ENCODE results near the gene IDH3B. TPM values are rescaled to one million over a fixed set of nuclear protein-coding genes. Genes with fewer than 3 reads are reported as not detected.

IDH3B gene
- total RNA-seq, 2 donors from 2014 or later = 89.9 to 91.7 TPM

- Histone ChIP-seq H3K36me3 (ENCODE audit: control insufficient read depth, insufficient read depth, low read length) (no peaks in the 10 kb centered on the region), H3K4me1 (ENCODE audit: control insufficient read depth, insufficient read depth, low read length) (peaks cover 3% of the 10 kb centered on the region), H3K27ac (ENCODE audit: low read depth, low read length) (no peak overlapping the region), H3K27me3 (ENCODE audit: control insufficient read depth, insufficient read depth, low read length, poor library complexity, severe bottlenecking) (peaks cover 30% of the 10 kb centered on the region), H3K9ac (ENCODE audit: extremely low read depth, low read length, poor library complexity, severe bottlenecking) (no peak overlapping the region), H3K9me3 (ENCODE audit: control insufficient read depth, low read length) (no peaks in the 10 kb centered on the region), H3K4me3 (ENCODE audit: low read length) (no peak overlapping the region)
- no peak for DNase-seq
- TF ChIP-seq CTCF (conservative IDR thresholded peaks at IDR 0.05) = no peak
- Mint-ChIP-seq H3K9me3 (no peaks in the 10 kb centered on the region), H3K27ac (no peak overlapping the region), H3K4me3 (no peak overlapping the region), H3K27me3 (ENCODE audit: insufficient read depth) (peaks cover 48% of the 10 kb centered on the region), H3K36me3 (ENCODE audit: low read depth) (no peaks in the 10 kb centered on the region), H3K4me1 (peaks cover 7% of the 10 kb centered on the region)
- WGBS, 2 experiments (ENCODE audit: insufficient coverage in 1 of 2, insufficient read length in 1 of 2) = 31 to 42% methylated on average over 1 of the region's 1 CpG
Observed at GRCh38 chr20:2633381-2633780, 30.6 kb downstream of the IDH3B start.

- H3K4me1 ChIP-seq (ENCODE audit: control insufficient read depth, insufficient read depth, low read length) = peaks cover 3% of the 10 kb centered on the region
- H3K36me3 Mint-ChIP-seq (ENCODE audit: low read depth) = no peaks in the 10 kb centered on the region
- H3K9me3 Mint-ChIP-seq = peaks cover 6% of the 10 kb centered on the region
- no peak overlapping the region for H3K27ac Mint-ChIP-seq
- H3K27me3 Mint-ChIP-seq (ENCODE audit: insufficient read depth) = peaks cover 50% of the 10 kb centered on the region
- 15 to 33% methylated on average over 1 of the region's 1 CpG for WGBS, 2 experiments (ENCODE audit: insufficient coverage in 1 of 2, insufficient read length in 1 of 2)
- H3K27me3 ChIP-seq (ENCODE audit: control insufficient read depth, insufficient read depth, low read length, poor library complexity, severe bottlenecking) = peaks cover 28% of the 10 kb centered on the region
- no peak for DNase-seq
- no peak overlapping the region for H3K4me3 ChIP-seq (ENCODE audit: low read length)
- H3K36me3 ChIP-seq (ENCODE audit: control insufficient read depth, insufficient read depth, low read length) = no peaks in the 10 kb centered on the region
- H3K27ac ChIP-seq (ENCODE audit: low read depth, low read length) = no peak overlapping the region
- peak; percentile 60 for TF ChIP-seq CTCF (conservative IDR thresholded peaks at IDR 0.05)
- peaks cover 5% of the 10 kb centered on the region for H3K9me3 ChIP-seq (ENCODE audit: control insufficient read depth, low read length)
- no peak overlapping the region for H3K9ac ChIP-seq (ENCODE audit: extremely low read depth, low read length, poor library complexity, severe bottlenecking)
- peaks cover 7% of the 10 kb centered on the region for H3K4me1 Mint-ChIP-seq
- H3K4me3 Mint-ChIP-seq = no peak overlapping the region
Observed at GRCh38 chr20:2631228-2631627, 32.8 kb downstream of the IDH3B start.

GRCh38 chr20:2626853-2627541, 37.0 kb downstream of the IDH3B start:
- Mint-ChIP-seq H3K4me1 (no peaks in the 10 kb centered on the region), H3K36me3 (ENCODE audit: low read depth) (no peaks in the 10 kb centered on the region), H3K27ac (no peak overlapping the region), H3K27me3 (ENCODE audit: insufficient read depth) (peaks cover 36% of the 10 kb centered on the region), H3K4me3 (no peak overlapping the region), H3K9me3 (peaks cover 7% of the 10 kb centered on the region)
- WGBS, 2 experiments (ENCODE audit: insufficient coverage in 1 of 2, insufficient read length in 1 of 2) = 78 to 79% methylated on average over 6 to 9 of the region's 9 CpGs
- Histone ChIP-seq H3K27ac (ENCODE audit: low read depth, low read length) (no peak overlapping the region), H3K4me3 (ENCODE audit: low read length) (no peak overlapping the region), H3K9me3 (ENCODE audit: control insufficient read depth, low read length) (peaks cover 6% of the 10 kb centered on the region), H3K36me3 (ENCODE audit: control insufficient read depth, insufficient read depth, low read length) (no peaks in the 10 kb centered on the region), H3K4me1 (ENCODE audit: control insufficient read depth, insufficient read depth, low read length) (no peaks in the 10 kb centered on the region), H3K9ac (ENCODE audit: extremely low read depth, low read length, poor library complexity, severe bottlenecking) (no peak overlapping the region), H3K27me3 (ENCODE audit: control insufficient read depth, insufficient read depth, low read length, poor library complexity, severe bottlenecking) (peaks cover 4% of the 10 kb centered on the region)
- DNase-seq = no peak
- no peak for TF ChIP-seq CTCF (conservative IDR thresholded peaks at IDR 0.05)
